HG03575 (cell line): ENCODE data around the gene PSMC5.
"Not testable (repeated sequence)": the region's sequence is repeated elsewhere in the genome, so short reads cannot be mapped to it uniquely, and the experiment has no call there.

Source experiments
- ATAC-seq: cut with Tn5 transposase; IDR thresholded peaks from one replicate; pipeline ENCODE4 v1.9.1; 2021; ENCODE audit not compliant: unreplicated experiment, insufficient number of reproducible peaks, low FRiP score; ENCODE audit errors: extremely low read depth

PSMC5 gene

DNA sequence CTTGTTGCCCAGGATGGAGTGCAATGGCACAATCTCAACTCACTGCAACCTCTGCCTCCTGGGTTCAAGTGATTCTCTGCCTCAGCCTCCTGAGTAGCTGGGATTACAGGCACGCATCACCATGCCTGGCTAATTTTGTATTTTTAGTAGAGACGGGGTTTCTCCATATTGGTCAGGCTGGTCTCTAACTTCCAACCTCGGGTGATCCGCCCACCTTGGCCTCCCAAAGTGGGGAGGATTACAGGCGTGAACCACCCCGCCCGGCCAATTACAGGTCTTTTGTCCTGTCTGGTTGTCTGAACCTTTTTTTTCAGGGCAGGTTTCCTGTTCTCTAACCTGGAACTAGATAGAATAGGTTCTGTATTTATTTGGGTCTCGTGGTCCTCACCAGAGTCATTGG is 29.2 kb downstream of the PSMC5 start:
- ATAC-seq: not testable (repeated sequence)

DNA sequence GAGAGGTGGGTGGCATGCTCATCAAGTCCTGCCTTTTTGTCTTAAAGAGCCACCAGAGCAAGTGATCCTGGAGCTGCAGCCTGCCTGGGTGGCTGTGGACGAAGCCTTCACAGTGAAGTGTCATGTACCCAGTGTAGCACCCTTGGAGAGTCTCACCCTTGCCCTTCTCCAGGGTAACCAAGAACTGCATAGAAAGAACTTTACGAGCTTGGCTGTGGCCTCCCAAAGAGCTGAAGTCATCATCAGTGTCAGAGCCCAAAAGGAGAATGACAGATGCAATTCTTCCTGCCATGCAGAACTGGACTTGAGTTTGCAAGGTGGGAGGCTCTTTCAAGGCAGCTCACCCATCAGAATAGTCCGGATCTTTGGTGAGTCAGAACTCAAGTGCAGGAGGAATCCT is 32.0 kb downstream of the PSMC5 start:
- no peak for ATAC-seq

DNA sequence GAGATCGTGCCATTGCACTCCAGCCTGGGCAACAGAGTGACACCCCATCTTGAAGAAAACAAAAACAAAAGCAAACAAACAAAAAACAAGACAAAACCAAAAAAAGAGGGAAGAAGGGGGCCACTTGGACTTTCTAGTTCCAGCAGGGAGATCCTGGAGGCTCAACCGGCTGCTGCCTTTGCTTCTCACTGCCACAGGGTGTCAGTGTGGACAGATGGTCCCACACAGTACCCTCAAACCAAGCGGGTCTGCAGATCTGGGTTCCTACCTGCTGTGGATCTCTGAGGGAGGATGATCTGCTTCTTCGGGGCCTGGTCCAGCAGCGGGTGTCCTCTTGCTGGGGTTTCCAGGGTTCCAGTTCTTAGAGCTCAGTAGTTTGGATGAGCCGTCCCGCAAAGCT is 39.4 kb downstream of the PSMC5 start:
- not testable (repeated sequence) for ATAC-seq

GRCh38 chr17:63869491-63870291 is 42.5 kb downstream of the PSMC5 start:
- not testable (repeated sequence) for ATAC-seq

DNA sequence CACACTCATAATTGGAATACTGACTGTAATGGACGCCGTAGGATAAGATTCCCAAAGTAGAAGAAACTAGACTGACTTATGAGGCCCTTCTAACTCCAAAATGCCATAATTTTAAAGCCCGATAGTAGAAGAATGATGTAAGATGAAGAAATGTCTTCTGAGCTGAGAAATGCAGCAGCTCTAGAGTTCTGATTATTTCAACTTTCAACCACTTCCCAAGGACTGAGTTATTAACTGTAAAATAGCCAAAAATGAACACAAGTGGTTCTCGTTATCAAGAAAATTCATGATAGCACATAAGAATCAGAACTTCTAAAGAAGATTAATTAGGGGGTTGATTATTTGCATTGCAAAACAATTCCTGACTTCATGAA is 43.0 kb downstream of the PSMC5 start:
- not testable (repeated sequence) for ATAC-seq

GRCh38 chr17:63871646-63872365 is 44.6 kb downstream of the PSMC5 start:
- not testable (repeated sequence) for ATAC-seq

DNA sequence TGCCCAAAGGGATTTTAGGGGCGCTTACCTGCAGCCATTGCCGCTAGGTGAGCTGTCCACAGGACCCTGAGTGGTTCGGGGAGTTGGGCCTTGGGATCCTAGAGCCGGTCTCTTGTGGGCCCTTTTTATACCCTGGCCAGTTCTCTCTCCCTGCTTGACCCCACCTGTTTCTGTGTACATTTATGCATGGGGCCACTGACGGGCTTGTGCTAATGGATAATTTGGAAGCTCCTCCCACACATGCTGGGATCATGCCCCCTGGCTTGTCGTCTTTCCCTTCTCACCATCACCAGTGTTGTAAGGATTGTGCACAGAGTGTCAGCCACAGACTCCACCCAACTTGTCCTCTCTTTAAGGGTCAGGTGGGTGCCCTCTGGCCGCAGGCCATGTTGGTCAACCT is 46.3 kb downstream of the PSMC5 start, which contains the start of gene CSH2:
Gene CSH2, minus strand, starts transcription at position 101 of the 400 bp plus-strand sequence. Its CDS starts 63 bp downstream, at position 38.
- not testable (repeated sequence) for ATAC-seq

- ATAC-seq: not testable (repeated sequence)
Measured at GRCh38 chr17:63874061-63874626, 46.9 kb downstream of the PSMC5 start.

GRCh38 chr17:63874693-63875092 is 47.5 kb downstream of the PSMC5 start:
- ATAC-seq: not testable (repeated sequence)

DNA sequence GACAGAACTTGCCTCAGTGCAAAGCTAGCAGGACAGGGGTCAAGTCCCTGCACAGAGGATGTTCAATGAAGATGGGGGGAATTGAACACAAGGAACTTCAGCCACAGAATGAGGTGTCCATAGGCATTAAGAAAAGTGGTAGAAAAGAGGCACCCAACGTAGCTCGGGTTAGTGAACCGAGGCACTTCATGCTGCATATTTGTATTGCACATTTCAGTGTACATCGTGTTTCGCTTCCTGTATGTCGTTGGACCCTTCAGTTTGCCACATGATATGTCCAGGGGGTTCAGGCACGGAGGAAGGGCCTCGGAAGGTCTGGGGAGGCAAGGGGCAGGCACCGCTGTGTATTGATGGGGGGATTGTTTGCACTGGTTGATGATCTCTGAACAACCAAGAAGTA is 51.2 kb downstream of the PSMC5 start:
- not testable (repeated sequence) for ATAC-seq

DNA sequence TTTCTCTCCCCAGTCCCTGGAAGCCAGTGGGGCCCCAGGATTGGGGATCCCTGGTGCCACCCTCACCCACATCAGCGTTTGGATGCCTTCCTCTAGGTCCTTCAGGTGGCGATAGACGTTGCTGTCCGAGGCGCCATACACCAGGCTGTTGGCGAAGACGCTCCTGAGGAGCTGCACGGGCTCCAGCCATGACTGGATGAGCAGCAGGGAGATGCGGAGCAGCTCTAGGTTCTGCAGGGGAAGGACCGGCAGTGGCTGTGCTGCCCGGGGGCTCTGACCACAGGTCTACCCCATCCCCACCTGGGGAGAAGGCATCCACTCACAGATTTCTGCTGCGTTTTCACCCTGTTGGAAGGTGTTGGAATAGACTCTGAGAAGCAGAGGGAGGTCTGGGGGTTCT is 53.5 kb downstream of the PSMC5 start:
- ATAC-seq: no peak

- not testable (repeated sequence) for ATAC-seq
Measured at GRCh38 chr17:63881337-63881736, 54.1 kb downstream of the PSMC5 start.
